Measurements from ENCODE around the gene MNS1. TPM values are rescaled to one million over a fixed set of nuclear protein-coding genes. Genes with fewer than 3 reads are reported as not detected.
"Not testable (repeated sequence)": the region's sequence is repeated elsewhere in the genome, so short reads cannot be mapped to it uniquely, and the experiment has no call there.

Gene MNS1
- total RNA-seq, 4 donors from 2014 or later: 0.84 to 1.0 (median 0.84) TPM; not detected in 1

GRCh38 chr15:56425976-56426375 lies 39.0 kb downstream of the MNS1 start:
- TF ChIP-seq CTCF (IDR thresholded peaks at IDR 0.05): no peak
- no peak for ATAC-seq (ENCODE audit: low FRiP score)
- DNase-seq (ENCODE audit: low spot score): no peak

GRCh38 chr15:56425276-56425675 lies 39.7 kb downstream of the MNS1 start:
- no peak for ATAC-seq (ENCODE audit: low FRiP score)
- TF ChIP-seq CTCF (IDR thresholded peaks at IDR 0.05): no peak
- no peak for DNase-seq (ENCODE audit: low spot score)

- ATAC-seq (ENCODE audit: low FRiP score): not testable (repeated sequence)
These were observed 51.7 kb downstream of the MNS1 start for GRCh38 chr15:56413114-56413733.

GRCh38 chr15:56411122-56411749 lies 53.7 kb downstream of the MNS1 start:
- ATAC-seq (ENCODE audit: low FRiP score) (no peak), DNase-seq (ENCODE audit: low spot score) (no peak)
- TF ChIP-seq CTCF (IDR thresholded peaks at IDR 0.05): no peak

More at GRCh38 chr15:56413114-56413733, 51.7 kb downstream of the MNS1 start:
- DNase-seq (ENCODE audit: low spot score): not testable (repeated sequence)

- DNase-seq (ENCODE audit: low spot score) (no peak), ATAC-seq (ENCODE audit: low FRiP score) (no peak)
- no peak for TF ChIP-seq CTCF (IDR thresholded peaks at IDR 0.05)
These were observed 54.2 kb downstream of the MNS1 start for GRCh38 chr15:56410721-56411120.

- not testable (repeated sequence) for ATAC-seq (ENCODE audit: low FRiP score); DNase-seq (ENCODE audit: low spot score)
These were observed 65.7 kb downstream of the MNS1 start for GRCh38 chr15:56399209-56399608.

GRCh38 chr15:56397325-56397724 lies 67.6 kb downstream of the MNS1 start:
- not testable (repeated sequence) for DNase-seq (ENCODE audit: low spot score); ATAC-seq (ENCODE audit: low FRiP score)

- DNase-seq (ENCODE audit: low spot score) (no peak), ATAC-seq (ENCODE audit: low FRiP score) (no peak)
- TF ChIP-seq CTCF (IDR thresholded peaks at IDR 0.05): no peak
These were observed 70.0 kb downstream of the MNS1 start for GRCh38 chr15:56394909-56395308.

Data from omental fat pad (tissue), 4 donors.